ENCODE data around the gene AFM. TPM values are rescaled to one million over a fixed set of nuclear protein-coding genes. Genes with fewer than 3 reads are reported as not detected.

AFM gene
- total RNA-seq, 2 donors from 2014 or later, result not detected

DNA sequence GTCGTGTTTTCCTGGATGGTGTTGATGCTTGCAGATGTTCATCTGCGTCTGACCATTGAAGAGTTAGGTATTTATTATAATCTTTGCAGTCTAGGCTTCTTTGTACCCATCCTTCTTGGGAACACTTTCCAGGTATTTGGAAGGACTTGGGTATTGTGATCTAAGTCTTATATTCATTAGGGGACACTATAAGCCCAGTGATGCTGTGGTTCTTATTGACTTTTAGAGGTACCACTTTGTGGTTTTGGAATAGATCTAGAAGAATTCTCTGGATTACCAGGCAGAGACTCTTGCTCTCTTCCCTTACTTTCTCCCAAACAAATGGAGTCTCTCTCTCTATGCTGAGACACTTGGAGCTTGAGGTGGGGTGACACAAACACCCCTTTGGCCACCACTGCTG, 41.6 kb downstream of the AFM start:
- Histone ChIP-seq H3K36me3 (no peaks in the 10 kb centered on the region), H3K4me1 (ENCODE audit: control insufficient read depth in 1 of 2, low read depth in 2 of 2) (no peaks in the 10 kb centered on the region), H3K27ac (no peak overlapping the region), H3K9me3 (no peaks in the 10 kb centered on the region), H3K4me3 (no peak overlapping the region), H3K27me3 (replicated peaks; ENCODE audit: insufficient read depth) (no peaks in the 10 kb centered on the region)
- DNase-seq (ENCODE audit: low spot score) (no peak), ATAC-seq (ENCODE audit: insufficient number of reproducible peaks, low FRiP score, low read depth) (no peak)
- no peak for TF ChIP-seq CTCF (IDR thresholded peaks at IDR 0.05)

- ATAC-seq (ENCODE audit: insufficient number of reproducible peaks, low FRiP score, low read depth), result no peak
Observed at GRCh38 chr4:73525611-73526010, 44.1 kb downstream of the AFM start.

GRCh38 chr4:73527196-73527595, 45.7 kb downstream of the AFM start:
- Histone ChIP-seq H3K27ac (no peak overlapping the region), H3K27me3 (replicated peaks; ENCODE audit: insufficient read depth) (no peaks in the 10 kb centered on the region), H3K9me3 (no peaks in the 10 kb centered on the region), H3K4me3 (no peak overlapping the region), H3K4me1 (ENCODE audit: control insufficient read depth in 1 of 2, low read depth in 2 of 2) (no peaks in the 10 kb centered on the region), H3K36me3 (no peaks in the 10 kb centered on the region)
- no peak for TF ChIP-seq CTCF (IDR thresholded peaks at IDR 0.05)
- DNase-seq (ENCODE audit: low spot score) (no peak), ATAC-seq (ENCODE audit: insufficient number of reproducible peaks, low FRiP score, low read depth) (no peak)

More at GRCh38 chr4:73525611-73526010, 44.1 kb downstream of the AFM start:
- no peaks in the 10 kb centered on the region for H3K27me3 ChIP-seq (replicated peaks; ENCODE audit: insufficient read depth)
- no peak overlapping the region for H3K27ac ChIP-seq
- H3K36me3 ChIP-seq, result no peaks in the 10 kb centered on the region
- no peaks in the 10 kb centered on the region for H3K4me1 ChIP-seq (ENCODE audit: control insufficient read depth in 1 of 2, low read depth in 2 of 2)
- DNase-seq (ENCODE audit: low spot score), result no peak
- TF ChIP-seq CTCF (IDR thresholded peaks at IDR 0.05), result no peak
- H3K4me3 ChIP-seq, result no peak overlapping the region
- H3K9me3 ChIP-seq, result no peaks in the 10 kb centered on the region

DNA sequence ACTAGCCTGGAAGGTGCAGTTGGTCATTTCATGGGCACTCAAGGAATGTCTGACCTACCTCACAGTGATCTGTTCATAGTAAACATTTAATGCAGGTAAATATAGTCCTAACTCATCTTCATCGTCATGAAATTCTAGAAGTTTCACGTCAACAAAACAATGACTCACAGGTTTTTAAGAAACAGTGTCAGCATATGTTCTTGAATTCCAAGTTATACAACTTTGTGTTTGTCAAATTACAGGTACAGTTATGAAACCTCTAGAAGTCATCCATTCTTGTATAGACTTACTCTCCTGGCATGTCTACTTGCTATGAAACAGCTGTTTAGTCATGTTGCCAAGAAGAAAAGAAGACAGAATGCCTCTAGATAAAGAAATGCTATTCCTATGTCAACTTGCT, 46.6 kb downstream of the AFM start:
- no peak overlapping the region for H3K4me3 ChIP-seq
- H3K36me3 ChIP-seq, result no peaks in the 10 kb centered on the region
- ATAC-seq (ENCODE audit: insufficient number of reproducible peaks, low FRiP score, low read depth) (no peak), DNase-seq (ENCODE audit: low spot score) (no peak)
- H3K4me1 ChIP-seq (ENCODE audit: control insufficient read depth in 1 of 2, low read depth in 2 of 2), result no peaks in the 10 kb centered on the region
- no peaks in the 10 kb centered on the region for H3K27me3 ChIP-seq (replicated peaks; ENCODE audit: insufficient read depth)
- no peak overlapping the region for H3K27ac ChIP-seq
- no peaks in the 10 kb centered on the region for H3K9me3 ChIP-seq
- TF ChIP-seq CTCF (IDR thresholded peaks at IDR 0.05), result no peak

DNA sequence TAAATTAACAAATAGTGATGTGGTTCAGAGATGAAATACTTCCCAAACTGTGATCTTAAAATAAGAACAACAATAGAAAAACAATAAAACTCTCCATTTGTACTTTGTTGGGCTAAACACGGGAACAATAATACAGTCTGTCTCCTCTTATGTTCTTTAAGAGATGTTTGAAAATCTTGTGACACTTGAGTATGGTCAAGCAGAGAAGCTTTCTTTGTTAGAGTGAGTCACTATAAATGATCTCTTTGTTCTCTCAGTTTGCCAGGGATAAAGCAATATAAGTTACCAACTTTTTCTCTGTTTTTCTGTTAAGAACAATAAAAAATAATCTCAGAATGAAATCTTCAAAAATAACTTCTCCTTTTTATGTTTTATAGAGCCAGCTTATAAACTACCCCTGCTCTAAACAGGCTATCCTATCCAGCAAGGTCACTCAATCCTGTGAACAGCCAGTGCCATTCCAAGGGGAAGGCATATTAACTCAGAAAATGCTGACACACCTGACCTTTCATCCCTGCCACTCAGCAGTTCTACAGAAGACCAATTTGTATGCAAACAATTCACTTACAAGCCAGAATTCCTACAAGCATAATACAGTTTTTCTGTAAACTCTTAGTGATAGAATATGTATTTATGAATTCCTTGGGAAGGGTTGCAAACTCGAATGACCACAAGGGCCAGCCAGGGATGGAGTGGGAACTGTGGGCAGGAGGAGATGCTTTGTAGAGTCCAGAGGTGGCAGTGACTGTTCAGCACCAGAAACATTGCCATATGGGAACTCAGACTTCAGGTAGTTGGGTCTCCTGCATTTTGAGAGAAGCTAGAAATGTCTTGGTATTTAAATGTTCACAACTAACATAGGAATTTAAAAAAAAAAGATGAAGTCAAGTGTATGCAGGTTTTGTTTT, 52.2 kb downstream of the AFM start:
- no peak for ATAC-seq (ENCODE audit: insufficient number of reproducible peaks, low FRiP score, low read depth)
- no peak for TF ChIP-seq CTCF (IDR thresholded peaks at IDR 0.05)
- Histone ChIP-seq H3K36me3 (no peaks in the 10 kb centered on the region), H3K9me3 (no peaks in the 10 kb centered on the region), H3K4me1 (ENCODE audit: control insufficient read depth in 1 of 2, low read depth in 2 of 2) (no peaks in the 10 kb centered on the region), H3K27me3 (replicated peaks; ENCODE audit: insufficient read depth) (no peaks in the 10 kb centered on the region), H3K4me3 (no peak overlapping the region), H3K27ac (no peak overlapping the region)
- no peak for DNase-seq (ENCODE audit: low spot score)
